Ureter (tissue), 1 donor: ENCODE measurements around the gene TOB1. TPM values are rescaled to one million over a fixed set of nuclear protein-coding genes. Genes with fewer than 3 reads are reported as not detected.
"Not testable (repeated sequence)": the region's sequence is repeated elsewhere in the genome, so short reads cannot be mapped to it uniquely, and the experiment has no call there.

Experiments
- DNase-seq: peaks from one replicate; pipeline ENCODE4 v3.0.0-alpha.2; 2020; ENCODE audit warnings: low spot score
- total RNA-seq: library from RNA; stranded (reverse); gene quantifications from one replicate; pipeline ENCODE4 v1.2.4, GENCODE V29; 2023
- donor health status: DM: yes; HTN: yes; CAD: no.

TOB1 gene
- total RNA-seq, 1 donor from 2014 or later, result 195 TPM

GRCh38 chr17:50868602-50869001, 2.4 kb upstream of the TOB1 start:
- DNase-seq, result no peak

GRCh38 chr17:50868140-50868438, 1.9 kb upstream of the TOB1 start:
- no peak for DNase-seq

DNA sequence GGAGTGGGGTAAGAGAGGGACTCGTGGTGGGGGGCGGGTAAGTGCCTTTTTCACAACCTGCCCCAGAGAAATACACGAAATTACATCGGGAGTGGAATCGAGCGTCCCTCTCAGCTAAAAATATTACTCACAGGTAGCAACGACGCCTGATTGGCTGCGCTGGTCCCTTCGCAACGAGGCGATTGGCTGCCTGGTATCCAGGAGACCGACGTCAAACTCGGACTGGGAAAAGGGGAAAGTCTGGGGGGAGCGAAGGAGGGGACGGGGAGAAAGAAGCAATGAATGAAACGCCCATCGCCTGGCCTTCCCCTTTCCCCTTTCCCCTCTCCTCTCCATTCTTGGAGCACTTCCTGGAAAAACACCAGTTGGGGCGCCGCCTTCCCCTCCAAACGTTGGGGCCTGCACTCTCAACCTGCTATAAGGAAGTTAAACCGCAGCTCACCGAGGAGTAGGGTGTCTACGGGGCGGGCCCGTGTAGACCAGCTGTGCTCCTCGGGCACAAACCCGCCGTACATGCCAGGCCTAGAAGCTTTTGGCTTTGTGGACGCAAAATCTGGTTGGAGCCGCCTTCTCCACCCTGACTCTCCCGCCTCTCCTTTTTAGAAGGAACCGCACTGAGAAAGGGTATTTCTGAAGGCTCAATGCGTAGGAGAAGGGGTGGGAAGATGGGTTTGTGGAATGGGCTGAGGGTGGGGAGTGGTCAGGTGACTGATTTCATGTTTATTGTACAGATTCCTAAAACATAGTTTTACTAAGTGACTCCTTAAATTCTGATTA, 1.4 kb upstream of the TOB1 start:
- DNase-seq, result peak; percentile 98

GRCh38 chr17:50866950-50867362, 802 bp upstream of the TOB1 start:
- DNase-seq, result peak; percentile 79

GRCh38 chr17:50865868-50866260, 290 bp downstream of the TOB1 start:
- no peak for DNase-seq

DNA sequence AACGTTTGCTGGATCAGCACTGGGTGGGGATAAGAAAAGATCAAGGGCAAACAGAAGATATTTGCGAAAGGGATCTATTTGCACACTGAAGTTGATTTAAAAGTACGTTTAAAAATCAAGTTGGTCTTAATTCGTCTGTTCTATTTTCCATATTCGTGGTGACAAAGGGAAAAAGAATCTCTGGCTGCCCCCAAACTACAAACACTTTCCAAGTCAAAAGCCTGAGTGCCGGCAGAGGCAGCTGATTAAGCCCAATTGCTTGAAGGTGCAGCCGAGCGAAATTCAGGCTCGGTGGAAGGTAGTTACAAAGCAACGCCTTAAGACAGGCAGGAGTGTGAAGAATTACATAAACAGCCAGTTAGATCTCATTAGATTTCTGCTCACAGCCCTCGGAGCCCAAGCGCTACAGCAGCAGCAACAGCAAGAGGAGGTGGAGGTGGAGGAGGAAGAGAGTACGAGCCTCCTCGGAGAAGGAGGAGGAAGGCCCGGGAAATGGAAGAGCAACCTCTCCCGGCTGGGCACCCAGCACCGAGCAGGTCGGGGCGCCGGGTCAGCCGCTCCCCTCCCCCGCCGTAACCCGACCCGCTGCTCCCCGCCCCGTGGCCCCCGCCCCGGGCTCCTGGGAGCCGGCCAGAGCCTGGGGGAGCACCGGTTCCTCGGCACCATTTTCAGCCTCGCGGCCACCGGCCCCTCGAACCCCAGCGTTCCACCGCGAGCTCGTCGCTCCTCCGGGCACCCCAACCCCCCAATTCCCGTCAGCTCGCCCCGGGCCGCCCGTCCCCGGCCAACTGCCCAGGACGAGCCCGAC, 890 bp downstream of the TOB1 start:
- DNase-seq, result peak; percentile 71

DNA sequence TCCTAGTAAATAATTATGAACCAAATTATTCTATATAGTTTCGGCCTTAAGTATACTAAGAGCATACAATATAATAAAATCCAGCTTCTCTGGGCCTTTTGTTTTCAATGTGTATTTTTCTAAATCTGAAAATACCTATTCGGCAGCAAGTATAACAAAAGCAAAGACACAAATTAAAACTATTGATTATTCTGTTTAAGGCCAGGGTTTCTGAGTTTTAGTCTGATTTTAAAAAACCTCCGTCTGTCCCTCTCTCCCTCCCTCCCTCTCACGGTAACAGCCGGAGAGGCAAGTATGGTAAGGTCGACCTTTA, 1.5 kb downstream of the TOB1 start:
- no peak for DNase-seq

GRCh38 chr17:50863931-50864330, 2.2 kb downstream of the TOB1 start:
- DNase-seq, result no peak

GRCh38 chr17:50863221-50863843, 2.8 kb downstream of the TOB1 start:
- DNase-seq, result no peak

GRCh38 chr17:50861822-50862528, 4.2 kb downstream of the TOB1 start:
- no peak for DNase-seq

DNA sequence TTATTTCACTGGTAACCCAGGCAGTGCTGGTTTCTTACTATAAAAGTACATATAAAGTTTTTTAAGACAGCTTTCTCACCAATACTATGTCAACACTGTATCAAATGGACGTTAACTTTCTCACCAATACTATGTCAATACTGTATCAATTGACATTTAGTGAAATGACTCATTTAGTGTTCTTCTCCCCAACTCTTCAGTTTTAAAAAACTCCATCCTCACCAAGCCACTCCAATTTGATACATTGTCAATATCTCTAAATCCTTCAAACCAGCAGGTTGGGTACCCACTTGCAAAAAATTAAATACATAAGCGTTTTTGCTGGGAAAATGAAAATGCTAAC, 4.8 kb downstream of the TOB1 start:
- no peak for DNase-seq

GRCh38 chr17:50859727-50860126, 6.4 kb downstream of the TOB1 start:
- not testable (repeated sequence) for DNase-seq

GRCh38 chr17:50858486-50859225, 7.5 kb downstream of the TOB1 start:
- DNase-seq, result no peak

DNA sequence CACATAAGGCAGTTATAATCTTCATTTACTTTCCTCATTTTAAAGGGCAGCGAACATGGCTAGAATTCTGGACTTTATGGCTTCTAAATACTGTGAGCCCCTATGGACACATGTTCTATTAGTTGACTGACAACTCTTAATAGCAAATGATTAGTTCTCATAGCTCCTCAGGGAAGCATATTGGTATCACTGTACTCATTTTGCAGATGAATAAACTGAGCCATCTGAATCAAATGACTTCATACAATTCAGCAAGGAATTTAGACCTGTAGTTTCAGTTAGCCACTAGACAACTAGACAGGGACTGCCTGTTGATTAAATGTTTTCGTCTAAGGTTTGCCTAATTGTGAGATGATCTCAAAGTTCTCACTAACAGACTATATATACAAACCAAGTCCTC, 9.7 kb downstream of the TOB1 start:
- no peak for DNase-seq

DNA sequence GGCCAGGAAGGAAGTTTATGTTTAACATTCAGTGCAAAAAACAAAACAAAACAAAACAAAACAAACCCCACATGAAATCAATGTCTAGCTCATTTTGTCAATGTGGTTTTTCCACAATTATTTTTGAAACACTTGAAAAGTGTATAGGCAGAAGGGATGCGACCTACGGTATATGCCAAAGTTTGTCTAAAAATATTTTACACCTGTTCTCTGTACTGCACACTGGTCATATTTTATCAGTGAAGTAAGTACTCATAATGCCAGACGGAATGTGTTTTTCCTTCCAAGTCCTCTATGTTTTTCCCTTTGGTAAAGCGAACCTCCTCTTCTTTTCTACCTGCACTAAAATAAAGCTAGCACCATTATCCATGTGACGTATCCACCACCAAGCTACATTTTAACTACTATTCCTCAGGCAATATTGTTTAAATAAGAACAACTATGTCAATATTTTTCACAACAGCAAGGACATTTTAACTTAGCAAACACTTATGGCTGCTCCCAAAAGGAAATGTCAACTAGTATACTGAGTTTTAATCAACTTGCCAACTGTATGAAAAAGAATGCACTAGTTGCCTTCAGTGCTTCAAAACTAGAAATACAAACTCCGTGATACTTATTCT, 10.3 kb downstream of the TOB1 start:
- DNase-seq, result no peak

GRCh38 chr17:50853781-50854180, 12.4 kb downstream of the TOB1 start:
- no peak for DNase-seq

DNA sequence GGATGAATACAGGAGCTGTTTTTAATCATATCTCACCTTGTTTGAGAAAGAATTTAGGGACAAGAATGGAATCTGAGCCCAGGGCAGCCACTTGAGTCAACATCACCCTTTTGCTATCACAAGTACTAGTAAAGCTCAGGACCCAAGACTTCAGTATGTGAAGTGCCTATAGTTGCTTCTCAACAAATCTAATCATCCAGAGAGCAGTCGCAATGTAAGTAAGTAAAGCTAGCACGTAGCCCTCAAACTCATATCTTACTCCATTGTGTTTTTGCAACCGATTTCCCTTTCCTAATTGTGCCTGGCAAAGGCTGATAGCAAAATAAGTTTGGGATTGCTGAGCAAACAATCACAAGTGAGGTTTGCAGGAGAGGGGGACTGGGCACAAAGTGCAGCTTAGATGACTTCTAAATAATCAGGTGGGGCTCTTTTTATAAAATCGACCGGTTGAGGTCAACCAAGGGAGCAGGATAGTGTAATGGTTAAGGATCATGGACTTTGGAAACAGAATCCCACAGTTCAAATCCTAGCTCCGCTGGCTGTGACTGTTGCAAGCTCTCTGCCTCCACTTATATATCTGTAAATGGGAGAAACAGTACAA, 13.0 kb downstream of the TOB1 start:
- no peak for DNase-seq

DNA sequence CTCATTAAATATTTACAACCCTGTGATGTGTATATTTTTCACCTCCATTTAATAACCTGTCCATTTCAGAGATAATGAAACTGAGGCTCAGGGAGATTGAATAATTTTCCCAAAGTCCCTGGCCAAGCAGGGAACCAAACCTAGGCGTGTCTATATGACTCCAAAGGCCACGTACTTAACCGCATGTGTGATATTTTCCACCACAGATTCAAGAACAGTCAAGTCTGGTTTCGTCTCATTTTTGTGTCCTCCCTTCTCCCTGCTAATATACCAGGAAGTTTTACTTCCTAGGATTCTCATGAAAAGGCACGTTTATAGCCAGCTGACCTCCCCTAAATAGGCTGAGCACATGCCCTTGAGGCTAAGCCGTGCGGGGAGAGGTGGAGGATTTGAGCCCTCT, 15.5 kb downstream of the TOB1 start:
- DNase-seq, result no peak

DNA sequence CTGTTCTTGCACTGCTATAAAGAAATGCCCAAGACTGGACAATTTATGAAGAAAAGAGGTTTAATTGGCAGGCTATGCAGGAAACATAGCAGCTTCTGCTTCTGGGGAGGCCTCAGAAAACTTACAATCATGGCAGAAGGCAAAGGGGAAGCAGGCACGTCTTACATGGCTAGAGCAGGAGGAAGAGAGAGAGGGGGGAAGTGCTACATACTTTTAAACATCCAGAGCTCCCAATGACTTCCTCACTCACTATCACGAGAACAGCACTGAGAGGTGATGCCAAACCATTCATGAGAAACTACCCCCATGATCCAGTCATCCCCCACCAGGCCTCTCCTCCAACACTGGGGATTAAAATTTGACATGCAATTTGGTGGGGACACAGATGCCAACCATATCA, 17.4 kb downstream of the TOB1 start:
- no peak for DNase-seq

GRCh38 chr17:50848039-50848438, 18.1 kb downstream of the TOB1 start:
- no peak for DNase-seq

GRCh38 chr17:50847566-50847965, 18.6 kb downstream of the TOB1 start:
- no peak for DNase-seq
